Neutrophil (primary cell): ENCODE measurements around the gene NEK1.

Experiments used
- H3K27ac ChIP-seq: fragments of 200-600 bp; sonication (generic); 2 replicates; pipeline ENCODE4 v1.5.1; 2016; ENCODE audit warnings: mild to moderate bottlenecking, moderate library complexity
- H3K27me3 ChIP-seq: fragments of 200-600 bp; sonication (generic); 2 replicates; pipeline ENCODE4 v1.6.0; 2016; ENCODE audit warnings: mild to moderate bottlenecking
- H3K36me3 ChIP-seq: fragments of 200-600 bp; sonication (generic); 2 replicates; pipeline ENCODE4 v1.5.1; 2017
- H3K4me1 ChIP-seq, 2 experiments: fragments of 200-600 bp in 1 of 2; sonication (generic) in 1 of 2; 1 replicate in 1 of 2; 2 replicates in 1 of 2; pipeline versions ENCODE4 v1.5.1 to v1.6.1; 2013 to 2016; ENCODE audit warnings: low read depth in 1 of 2, low read length in 1 of 2, mild to moderate bottlenecking in 1 of 2, moderate library complexity in 1 of 2; ENCODE audit not compliant: control insufficient read depth in 1 of 2, insufficient read depth in 1 of 2
- H3K4me3 ChIP-seq, 2 experiments: fragments of 200-600 bp in 1 of 2; sonication (generic) in 1 of 2; 1 replicate in 1 of 2; 2 replicates in 1 of 2; pipeline ENCODE4 v1.5.1; 2013 to 2016; ENCODE audit warnings: low read depth in 1 of 2, low read length in 1 of 2, mild to moderate bottlenecking in 1 of 2, moderate library complexity in 1 of 2
- H3K9me3 ChIP-seq: fragments of 200-600 bp; sonication (generic); 2 replicates; pipeline ENCODE4 v1.5.1; 2016
- TF ChIP-seq, protein P1 (sequence below): fragments of 200-600 bp; sonication (generic); IDR thresholded peaks from 2 replicates; pipeline ENCODE4 v1.5.1; 2016; ENCODE audit warnings: antibody characterized with exemption

The NEK1 gene

DNA sequence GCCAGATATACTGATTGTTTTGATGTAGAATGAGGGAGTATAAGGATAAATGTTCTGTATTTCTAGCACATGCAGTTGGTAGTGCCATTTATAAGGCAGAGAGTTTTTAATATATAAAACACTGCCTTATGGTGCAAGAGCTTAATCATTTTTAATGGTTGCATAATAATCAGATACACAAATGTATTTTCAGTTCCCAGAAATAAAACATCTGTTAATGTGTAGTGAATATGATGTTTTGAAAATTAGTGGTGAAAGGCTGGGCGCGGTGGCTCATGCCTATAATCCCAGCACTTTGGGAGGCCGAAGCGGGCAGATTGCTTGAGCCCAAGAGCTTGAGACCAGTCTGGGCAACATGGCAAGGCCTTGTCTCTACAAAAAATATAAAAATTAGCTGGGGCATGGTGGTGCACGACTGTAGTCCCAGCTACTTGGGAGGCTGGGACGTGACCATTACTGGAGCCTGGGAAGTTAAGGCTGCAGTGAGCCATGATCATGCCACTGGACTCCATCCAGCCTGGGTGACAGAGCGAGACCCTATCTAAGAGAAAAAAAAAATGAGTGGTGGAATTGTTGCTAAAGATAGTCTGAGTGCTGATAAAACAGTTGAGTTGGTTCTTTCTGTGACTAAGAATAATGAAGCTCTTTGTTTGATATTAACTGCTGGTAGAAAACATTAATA, 37.3 kb upstream of the NEK1 start:
- Histone ChIP-seq H3K9me3 (no peaks in the 10 kb centered on the region), H3K36me3 (no peaks in the 10 kb centered on the region), H3K27ac (no peak overlapping the region), H3K27me3 (no peaks in the 10 kb centered on the region), H3K4me1 (peaks cover 3% of the 10 kb centered on the region in 2 experiments), H3K4me3 (no peak overlapping the region)
- TF ChIP-seq, protein P1, sequence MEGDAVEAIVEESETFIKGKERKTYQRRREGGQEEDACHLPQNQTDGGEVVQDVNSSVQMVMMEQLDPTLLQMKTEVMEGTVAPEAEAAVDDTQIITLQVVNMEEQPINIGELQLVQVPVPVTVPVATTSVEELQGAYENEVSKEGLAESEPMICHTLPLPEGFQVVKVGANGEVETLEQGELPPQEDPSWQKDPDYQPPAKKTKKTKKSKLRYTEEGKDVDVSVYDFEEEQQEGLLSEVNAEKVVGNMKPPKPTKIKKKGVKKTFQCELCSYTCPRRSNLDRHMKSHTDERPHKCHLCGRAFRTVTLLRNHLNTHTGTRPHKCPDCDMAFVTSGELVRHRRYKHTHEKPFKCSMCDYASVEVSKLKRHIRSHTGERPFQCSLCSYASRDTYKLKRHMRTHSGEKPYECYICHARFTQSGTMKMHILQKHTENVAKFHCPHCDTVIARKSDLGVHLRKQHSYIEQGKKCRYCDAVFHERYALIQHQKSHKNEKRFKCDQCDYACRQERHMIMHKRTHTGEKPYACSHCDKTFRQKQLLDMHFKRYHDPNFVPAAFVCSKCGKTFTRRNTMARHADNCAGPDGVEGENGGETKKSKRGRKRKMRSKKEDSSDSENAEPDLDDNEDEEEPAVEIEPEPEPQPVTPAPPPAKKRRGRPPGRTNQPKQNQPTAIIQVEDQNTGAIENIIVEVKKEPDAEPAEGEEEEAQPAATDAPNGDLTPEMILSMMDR = no peak

DNA sequence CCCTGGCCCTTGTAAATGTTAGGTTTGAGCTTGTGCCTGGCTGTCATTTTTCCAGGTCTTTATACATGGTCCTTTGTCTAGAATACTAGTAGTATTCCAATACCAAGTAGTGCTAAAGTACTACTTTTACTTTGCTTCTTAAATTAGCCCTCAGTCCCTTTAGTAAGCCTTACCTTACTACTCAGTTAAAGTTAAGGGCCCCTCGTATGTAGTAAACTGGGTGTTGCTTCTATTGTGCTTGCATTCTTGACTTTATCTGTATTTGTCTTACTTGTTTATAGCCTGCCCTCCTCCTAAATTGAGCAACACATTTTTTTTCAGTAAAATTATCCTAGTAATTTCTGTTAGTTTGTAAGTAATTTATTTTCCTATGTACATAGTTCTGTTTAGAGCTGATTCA, 33.2 kb upstream of the NEK1 start:
- Histone ChIP-seq H3K9me3 (no peaks in the 10 kb centered on the region), H3K4me1 (no peaks in the 10 kb centered on the region), H3K27ac (no peak overlapping the region), H3K36me3 (no peaks in the 10 kb centered on the region), H3K27me3 (no peaks in the 10 kb centered on the region), H3K4me3 (no peak overlapping the region)
- TF ChIP-seq, protein P1 = no peak

DNA sequence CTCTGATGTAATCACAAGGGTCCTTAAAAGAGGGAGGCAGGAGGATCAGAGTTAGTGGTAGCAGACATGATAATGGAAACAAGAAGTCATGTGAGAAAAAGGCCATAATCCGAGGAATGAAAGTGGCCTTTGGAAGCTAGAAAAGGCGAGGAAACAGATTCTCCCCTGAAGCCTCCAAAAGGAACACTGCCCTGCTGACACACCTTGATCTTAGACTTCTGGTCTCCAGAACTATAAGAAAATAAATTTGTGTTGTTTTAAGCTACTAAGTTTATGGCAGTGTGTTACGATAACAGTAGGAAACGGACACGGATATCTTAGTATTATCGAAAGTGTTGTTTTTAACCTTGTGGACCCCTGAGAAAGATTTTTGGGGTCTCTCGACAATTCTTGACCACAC, 32.4 kb upstream of the NEK1 start:
- TF ChIP-seq, protein P1 = no peak
- Histone ChIP-seq H3K27ac (no peak overlapping the region), H3K9me3 (no peaks in the 10 kb centered on the region), H3K4me3 (no peak overlapping the region), H3K36me3 (peaks cover 4% of the 10 kb centered on the region), H3K4me1 (no peaks in the 10 kb centered on the region), H3K27me3 (no peaks in the 10 kb centered on the region)

DNA sequence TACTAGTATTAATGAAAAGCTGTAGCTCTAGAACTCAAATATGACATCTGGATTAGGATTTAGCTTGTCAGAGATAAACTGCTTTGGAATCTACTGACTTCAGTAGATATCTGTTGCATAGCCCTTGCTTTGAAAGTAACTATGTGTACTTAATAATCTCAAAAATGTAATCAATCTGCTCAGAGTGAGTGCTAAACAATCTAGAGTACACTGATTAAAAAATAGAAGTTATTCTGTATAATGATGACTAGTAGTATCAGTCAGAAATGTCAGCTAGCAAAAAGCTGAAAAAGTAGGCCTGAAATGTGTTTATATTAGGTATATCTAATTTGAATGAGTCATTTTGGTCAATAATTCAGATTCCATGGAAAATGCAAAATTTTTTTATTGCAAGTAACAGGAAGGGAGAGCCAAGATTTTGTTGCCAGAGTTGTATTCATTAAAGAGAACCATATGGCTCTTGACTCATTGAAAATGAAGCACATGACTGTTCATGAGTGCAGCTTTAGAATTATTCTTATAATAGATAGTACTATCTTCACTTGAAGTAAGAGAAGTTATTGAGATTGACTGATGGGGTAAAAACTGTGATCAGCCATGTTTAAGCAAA, 28.0 kb upstream of the NEK1 start:
- H3K9me3 ChIP-seq = no peaks in the 10 kb centered on the region
- H3K27ac ChIP-seq = no peak overlapping the region
- peaks cover 23% of the 10 kb centered on the region for H3K36me3 ChIP-seq
- no peaks in the 10 kb centered on the region for H3K27me3 ChIP-seq
- TF ChIP-seq, protein P1 = no peak
- no peak overlapping the region for H3K4me3 ChIP-seq
- H3K4me1 ChIP-seq = no peaks in the 10 kb centered on the region

DNA sequence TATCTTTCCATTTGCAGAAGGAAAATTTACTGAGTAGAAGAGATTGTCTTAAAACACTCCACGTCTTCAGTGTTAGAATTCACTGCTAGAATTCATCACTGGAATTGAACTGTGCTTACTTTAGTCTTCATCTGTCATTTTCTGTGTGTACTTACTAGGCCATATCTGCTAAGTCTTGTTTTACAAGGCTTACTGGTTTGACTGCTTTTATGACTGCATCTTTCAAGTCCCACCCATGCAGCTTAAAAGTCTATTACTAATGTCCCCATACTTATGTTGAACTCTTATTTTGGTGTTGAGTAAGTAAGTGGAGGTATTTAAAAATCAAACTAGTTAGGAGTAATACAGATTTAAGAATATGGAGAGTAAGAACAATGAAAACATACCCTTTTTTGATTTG, 22.6 kb upstream of the NEK1 start:
- H3K4me1 ChIP-seq = no peaks in the 10 kb centered on the region
- H3K27me3 ChIP-seq = no peaks in the 10 kb centered on the region
- H3K9me3 ChIP-seq = no peaks in the 10 kb centered on the region
- no peak overlapping the region for H3K4me3 ChIP-seq
- TF ChIP-seq, protein P1 = no peak
- H3K36me3 ChIP-seq = peaks cover 21% of the 10 kb centered on the region
- H3K27ac ChIP-seq = no peak overlapping the region
